Measurements from ENCODE around the gene SETD7. TPM values are rescaled to one million over a fixed set of nuclear protein-coding genes. Genes with fewer than 3 reads are reported as not detected.
A peak's percentile ranks its signal among the peaks of the same experiment; 100 is the strongest.

Gene SETD7
- total RNA-seq, 2 experiments from 2014 or later = 12.4 to 12.5 TPM

DNA sequence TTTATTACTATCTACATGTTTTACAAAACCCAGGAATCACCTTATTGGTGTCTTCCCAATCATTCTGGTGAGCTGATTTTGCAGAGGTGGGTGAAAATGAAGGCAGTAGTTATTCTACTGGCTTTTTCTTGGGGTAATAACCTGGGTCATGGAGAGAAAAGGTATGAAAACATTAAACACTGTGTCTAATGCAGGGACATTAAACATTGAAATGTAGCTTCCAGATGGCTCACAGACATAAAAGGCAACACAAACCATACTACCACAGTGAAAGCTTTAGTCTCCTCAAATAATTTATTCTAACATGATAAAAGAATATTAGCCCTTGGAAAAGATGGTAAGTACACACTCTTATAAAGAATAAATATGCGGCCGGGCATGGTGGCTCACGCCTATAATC, 8.0 kb downstream of the SETD7 start:
- intact Hi-C loops (cut with DNase I, micrococcal nuclease) = no loop called here
- no peaks in the 10 kb centered on the region for H3K9me3 Mint-ChIP-seq (ENCODE audit: low read depth)
- no peak overlapping the region for H3K27ac Mint-ChIP-seq
- no peak overlapping the region for H3K4me3 Mint-ChIP-seq
- ChIA-PET POLR2A (no interaction called here), CTCF (interaction anchor here (0.9 kb wide), 1 partner anchor 17 kb away, joined by 3 read pairs; no protein-coding TSS in a partner anchor)
- peaks cover 27% of the 10 kb centered on the region for H3K36me3 Mint-ChIP-seq (ENCODE audit: low read depth)
- no peaks in the 10 kb centered on the region for H3K27me3 Mint-ChIP-seq
- DNase-seq (no peak), ATAC-seq (no peak)
- H3K4me1 Mint-ChIP-seq = peaks cover 5% of the 10 kb centered on the region

DNA sequence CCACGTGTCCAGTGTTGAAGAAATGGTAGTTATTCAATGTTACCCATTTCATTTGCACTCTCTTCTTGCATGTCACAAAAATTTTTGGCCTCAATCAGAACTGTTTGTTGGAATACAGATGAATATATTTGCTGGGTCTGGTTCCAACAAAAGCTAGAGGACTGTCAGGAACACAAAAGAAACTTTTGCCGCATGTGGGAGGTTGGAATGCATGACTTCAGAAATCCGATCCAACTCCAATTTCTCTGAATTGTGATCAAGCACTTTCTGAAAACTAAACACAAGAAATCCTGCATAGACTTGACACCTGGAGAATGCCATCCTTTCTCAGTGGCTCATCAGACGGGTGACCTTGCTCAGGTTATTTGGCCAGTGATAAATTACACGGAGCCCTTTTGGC, 15.4 kb downstream of the SETD7 start:
- Mint-ChIP-seq H3K4me3 (no peak overlapping the region), H3K27ac (no peak overlapping the region), H3K4me1 (peaks cover 1% of the 10 kb centered on the region), H3K27me3 (no peaks in the 10 kb centered on the region), H3K36me3 (ENCODE audit: low read depth) (peaks cover 21% of the 10 kb centered on the region), H3K9me3 (ENCODE audit: low read depth) (no peaks in the 10 kb centered on the region)
- intact Hi-C loops (cut with DNase I, micrococcal nuclease) = no loop called here
- ChIA-PET CTCF (no interaction called here), POLR2A (no interaction called here)
- ATAC-seq (no peak), DNase-seq (no peak)

DNA sequence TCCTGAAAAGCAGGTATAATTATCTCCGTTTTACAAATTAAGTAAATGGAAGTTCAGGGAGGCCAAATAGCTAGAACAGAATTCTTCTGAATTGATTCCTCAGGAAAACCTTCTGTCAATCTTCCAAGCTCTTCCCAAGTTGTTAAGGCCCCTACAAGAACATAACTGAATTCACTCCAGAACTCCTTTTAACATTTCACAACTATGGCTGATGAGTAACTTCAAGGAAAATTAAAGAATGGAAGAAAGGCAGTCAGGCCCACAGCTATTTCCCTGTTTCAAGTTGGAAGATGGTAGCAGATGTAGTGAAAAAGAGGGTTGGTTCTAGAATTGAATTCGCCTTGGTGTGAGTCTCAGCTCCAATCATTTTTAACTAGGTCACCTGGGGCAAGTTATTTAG, 15.9 kb downstream of the SETD7 start:
- intact Hi-C loops (cut with DNase I, micrococcal nuclease) = no loop called here
- H3K9me3 Mint-ChIP-seq (ENCODE audit: low read depth) = no peaks in the 10 kb centered on the region
- H3K4me3 Mint-ChIP-seq = no peak overlapping the region
- H3K27me3 Mint-ChIP-seq = no peaks in the 10 kb centered on the region
- peaks cover 20% of the 10 kb centered on the region for H3K36me3 Mint-ChIP-seq (ENCODE audit: low read depth)
- DNase-seq = no peak
- H3K27ac Mint-ChIP-seq = no peak overlapping the region
- POLR2A ChIA-PET = no interaction called here
- CTCF ChIA-PET = no interaction called here
- peaks cover 1% of the 10 kb centered on the region for H3K4me1 Mint-ChIP-seq
- no peak for ATAC-seq

DNA sequence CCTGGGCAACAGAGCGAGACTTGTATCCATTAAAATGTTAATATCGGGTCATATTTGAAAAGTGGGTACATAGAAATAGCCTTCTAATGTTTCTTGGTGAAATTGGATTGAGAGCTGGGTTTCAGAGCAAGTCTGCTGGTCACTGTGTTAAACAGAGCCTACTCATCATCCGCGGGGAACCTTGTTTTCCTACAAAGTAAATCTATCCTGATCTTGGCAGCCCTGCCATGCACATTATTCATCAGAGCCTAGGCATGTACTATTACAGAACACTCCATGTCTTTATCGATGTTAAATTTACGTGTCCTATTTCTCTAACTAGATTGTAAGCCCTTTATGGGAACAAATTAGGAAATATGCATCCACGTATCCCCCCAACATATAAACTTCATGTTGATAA, 18.7 kb downstream of the SETD7 start:
- H3K4me3 Mint-ChIP-seq = no peak overlapping the region
- no peaks in the 10 kb centered on the region for H3K27me3 Mint-ChIP-seq
- no peak overlapping the region for H3K27ac Mint-ChIP-seq
- ATAC-seq (no peak), DNase-seq (no peak)
- peaks cover 1% of the 10 kb centered on the region for H3K4me1 Mint-ChIP-seq
- H3K36me3 Mint-ChIP-seq (ENCODE audit: low read depth) = peaks cover 14% of the 10 kb centered on the region
- CTCF ChIA-PET = interaction anchor here (0.7 kb wide), 1 partner anchor 514 kb away, joined by 4 read pairs; no protein-coding TSS in a partner anchor
- H3K9me3 Mint-ChIP-seq (ENCODE audit: low read depth) = no peaks in the 10 kb centered on the region
- intact Hi-C loops (cut with DNase I, micrococcal nuclease) = no loop called here
- POLR2A ChIA-PET = no interaction called here

DNA sequence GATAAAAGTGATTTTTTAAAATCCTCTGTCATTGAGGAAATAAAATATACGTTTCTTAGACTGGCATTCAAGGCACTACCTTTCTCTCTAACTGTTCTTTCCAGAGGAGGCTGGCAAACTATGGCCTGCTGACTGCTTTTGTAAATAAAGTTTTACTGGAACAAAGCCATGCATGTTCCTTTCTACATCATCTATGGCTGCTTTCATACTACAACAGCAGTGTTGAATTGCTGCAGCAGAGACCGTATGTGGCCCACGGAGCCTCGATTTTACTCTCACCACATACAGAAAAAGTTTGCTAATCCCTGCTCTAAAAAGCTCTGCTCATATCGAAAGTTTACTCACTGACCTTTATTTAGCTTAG, 20.2 kb downstream of the SETD7 start:
- Mint-ChIP-seq H3K9me3 (ENCODE audit: low read depth) (no peaks in the 10 kb centered on the region), H3K27ac (no peak overlapping the region), H3K27me3 (no peaks in the 10 kb centered on the region), H3K36me3 (ENCODE audit: low read depth) (peaks cover 10% of the 10 kb centered on the region), H3K4me3 (no peak overlapping the region), H3K4me1 (peaks cover 1% of the 10 kb centered on the region)
- intact Hi-C loops (cut with DNase I, micrococcal nuclease) = no loop called here
- ChIA-PET CTCF (interaction anchor here (0.6 to 0.7 kb wide), 2 partner anchors 118 to 317 kb away, joined by 3 read pairs; no protein-coding TSS in a partner anchor), POLR2A (interaction anchor here (0.6 kb wide), 1 partner anchor 20 kb away, joined by 3 read pairs; the partner anchor contains the start of gene SETD7)
- DNase-seq (no peak), ATAC-seq (no peak)

DNA sequence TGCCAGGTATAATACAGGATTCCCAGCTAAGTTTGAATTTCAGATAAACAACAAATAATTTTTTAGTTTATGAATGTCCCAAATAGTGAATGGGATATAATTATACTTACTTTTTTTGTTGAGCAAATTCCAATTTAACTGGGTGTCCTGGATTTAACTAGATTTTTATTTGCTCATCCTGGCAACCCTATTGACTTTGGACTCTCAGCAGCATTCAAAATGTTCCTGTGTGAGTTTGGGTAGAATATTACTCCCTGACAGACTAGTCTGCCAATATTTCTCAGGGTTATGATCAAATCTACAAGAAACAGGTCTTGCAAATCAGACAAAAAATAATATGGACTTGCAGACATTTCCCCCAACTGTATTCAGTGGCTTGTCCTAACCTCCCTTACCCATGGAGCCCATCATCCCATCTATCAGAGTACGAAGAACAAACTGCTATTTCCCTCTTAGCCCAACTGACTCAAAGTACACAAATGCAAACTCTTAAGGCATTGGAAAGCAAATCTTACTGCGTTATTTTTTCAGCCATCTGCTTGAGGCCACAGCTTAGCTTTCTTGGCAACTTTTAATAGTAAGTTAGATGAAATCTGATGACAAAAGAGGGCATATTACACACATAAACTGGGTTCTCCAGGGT, 20.7 kb downstream of the SETD7 start:
- Mint-ChIP-seq H3K4me1 (peaks cover 1% of the 10 kb centered on the region), H3K36me3 (ENCODE audit: low read depth) (peaks cover 10% of the 10 kb centered on the region), H3K4me3 (no peak overlapping the region), H3K9me3 (ENCODE audit: low read depth) (no peaks in the 10 kb centered on the region), H3K27ac (no peak overlapping the region), H3K27me3 (no peaks in the 10 kb centered on the region)
- POLR2A ChIA-PET = interaction anchor here (0.7 kb wide), 1 partner anchor 48 kb away, joined by 4 read pairs; no protein-coding TSS in a partner anchor
- DNase-seq (no peak), ATAC-seq (no peak)
- CTCF ChIA-PET = interaction anchor here (0.6 kb wide), 1 partner anchor 316 kb away, joined by 3 read pairs; no protein-coding TSS in a partner anchor
- intact Hi-C loops (cut with DNase I, micrococcal nuclease) = no loop called here

DNA sequence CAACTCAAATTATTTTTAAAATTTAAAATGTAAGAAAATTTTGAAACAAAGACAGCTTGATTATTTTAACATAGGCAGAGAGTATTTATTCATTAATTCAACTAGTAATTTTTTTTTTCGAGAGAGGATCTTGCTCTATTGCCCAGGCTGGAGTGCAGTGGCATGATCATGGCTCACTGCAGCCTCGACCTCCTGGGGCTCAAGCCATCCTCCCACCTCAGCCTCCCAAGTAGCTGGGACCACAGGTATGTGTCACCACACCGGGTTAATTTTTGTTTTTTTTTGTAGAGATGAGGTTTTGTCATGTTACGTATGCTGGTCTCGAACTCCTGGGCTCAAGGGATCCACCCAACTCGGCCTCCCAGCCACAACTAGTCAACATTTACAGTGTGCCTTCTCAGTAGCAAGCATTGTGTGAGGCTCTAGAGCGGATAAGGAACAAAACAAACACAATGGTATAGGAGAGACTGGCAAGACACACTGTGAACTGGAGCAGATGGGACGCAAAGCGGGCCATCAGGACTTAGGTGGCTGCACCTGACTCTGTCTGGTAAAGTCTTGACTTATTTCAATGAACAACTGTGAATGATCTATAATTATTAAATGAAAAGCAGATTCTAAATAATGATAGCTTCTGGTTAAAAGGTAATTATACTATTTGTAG, 21.6 kb downstream of the SETD7 start:
- Mint-ChIP-seq H3K4me3 (no peak overlapping the region), H3K9me3 (ENCODE audit: low read depth) (no peaks in the 10 kb centered on the region), H3K27me3 (no peaks in the 10 kb centered on the region), H3K27ac (no peak overlapping the region), H3K36me3 (ENCODE audit: low read depth) (peaks cover 10% of the 10 kb centered on the region), H3K4me1 (peaks cover 1% of the 10 kb centered on the region)
- POLR2A ChIA-PET = no interaction called here
- intact Hi-C loops (cut with DNase I, micrococcal nuclease) = no loop called here
- CTCF ChIA-PET = no interaction called here
- no peak for DNase-seq
- ATAC-seq = no peak

DNA sequence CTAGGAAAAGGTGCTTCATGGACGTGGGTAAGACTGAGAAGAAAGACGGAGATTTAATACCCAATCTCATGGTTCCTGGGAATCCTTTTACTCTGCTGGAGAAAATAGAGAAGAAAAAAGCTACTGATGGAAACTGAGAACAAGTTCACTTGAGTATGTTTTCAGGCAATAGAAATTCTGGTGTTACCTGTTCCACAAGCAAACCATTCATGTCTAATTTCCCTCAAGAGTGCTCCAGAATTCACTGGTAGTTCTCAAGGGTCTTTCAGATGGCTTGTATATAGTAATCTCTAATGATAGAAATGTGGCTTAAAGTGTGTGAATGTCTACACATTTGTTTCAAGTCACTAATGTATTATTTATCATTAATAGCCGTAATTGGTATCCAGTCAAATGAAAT, 22.5 kb downstream of the SETD7 start:
- intact Hi-C loops (cut with DNase I, micrococcal nuclease) = loop anchor here in 1 of 2 experiments (2.0 kb wide), 1 partner anchor 503 kb away; no protein-coding TSS in a partner anchor
- Mint-ChIP-seq H3K4me3 (no peak overlapping the region), H3K36me3 (ENCODE audit: low read depth) (peaks cover 16% of the 10 kb centered on the region), H3K27me3 (no peaks in the 10 kb centered on the region), H3K27ac (no peak overlapping the region), H3K4me1 (peaks cover 1% of the 10 kb centered on the region), H3K9me3 (ENCODE audit: low read depth) (no peaks in the 10 kb centered on the region)
- DNase-seq (no peak), ATAC-seq (no peak)
- ChIA-PET POLR2A (no interaction called here), CTCF (no interaction called here)

DNA sequence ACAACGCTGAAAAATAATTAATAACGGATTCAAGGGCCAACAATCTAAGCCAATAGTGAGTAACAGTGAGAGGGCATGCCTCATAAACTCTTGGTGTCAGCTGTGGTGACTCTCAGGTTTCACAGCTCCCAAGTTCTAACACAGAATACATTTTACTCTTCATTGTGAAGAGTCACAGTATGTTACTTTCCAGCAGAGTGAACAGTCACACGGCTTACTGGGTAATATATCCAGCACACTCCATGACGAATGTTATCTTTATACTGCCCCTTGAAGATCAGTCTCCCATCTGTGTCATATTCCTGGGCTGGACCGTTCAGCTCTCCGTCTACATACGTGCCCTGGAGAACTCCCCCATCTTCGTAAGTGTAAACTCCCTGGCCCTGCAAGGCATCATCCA, 23.1 kb downstream of the SETD7 start:
- no peak overlapping the region for H3K4me3 Mint-ChIP-seq
- DNase-seq = no peak
- ChIA-PET CTCF (no interaction called here), POLR2A (no interaction called here)
- H3K9me3 Mint-ChIP-seq (ENCODE audit: low read depth) = no peaks in the 10 kb centered on the region
- H3K36me3 Mint-ChIP-seq (ENCODE audit: low read depth) = peaks cover 20% of the 10 kb centered on the region
- no peak overlapping the region for H3K27ac Mint-ChIP-seq
- peaks cover 1% of the 10 kb centered on the region for H3K4me1 Mint-ChIP-seq
- intact Hi-C loops (cut with DNase I, micrococcal nuclease) = loop anchor here in 1 of 2 experiments (2.0 kb wide), 1 partner anchor 502 kb away; no protein-coding TSS in a partner anchor
- H3K27me3 Mint-ChIP-seq = no peaks in the 10 kb centered on the region
- ATAC-seq = no peak

DNA sequence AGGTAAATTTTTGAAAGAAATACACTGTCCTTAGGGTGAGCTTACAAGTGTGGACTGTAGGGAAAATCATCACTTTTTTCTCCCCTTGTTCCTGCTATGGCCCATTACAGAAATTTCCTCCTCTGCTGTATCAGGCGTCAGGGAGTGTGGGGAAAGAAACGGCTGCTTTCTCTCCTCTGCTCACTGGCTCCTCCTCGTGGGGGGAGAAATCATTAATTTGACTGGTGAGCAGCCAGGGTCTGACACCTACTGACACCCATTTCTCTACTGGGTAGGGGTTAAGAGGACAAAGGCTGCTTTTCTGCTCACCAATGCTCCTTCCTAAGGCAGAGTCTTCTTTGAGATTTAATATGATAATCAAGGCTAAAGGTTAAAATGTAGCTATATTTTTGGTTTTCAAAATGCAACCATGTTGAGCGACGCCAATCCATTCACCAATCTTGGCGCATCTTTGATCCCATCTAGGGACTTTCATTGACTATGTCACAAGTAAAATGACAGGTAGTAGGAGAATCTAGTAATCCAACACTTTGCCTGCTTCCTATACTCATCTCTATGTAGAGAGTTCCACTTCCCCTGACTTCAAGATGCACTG, 25.1 kb downstream of the SETD7 start:
- ATAC-seq (peak; percentile 68), DNase-seq (peak; percentile 71)
- Mint-ChIP-seq H3K27ac (no peak overlapping the region), H3K4me3 (no peak overlapping the region), H3K9me3 (ENCODE audit: low read depth) (no peaks in the 10 kb centered on the region), H3K36me3 (ENCODE audit: low read depth) (peaks cover 20% of the 10 kb centered on the region), H3K4me1 (no peaks in the 10 kb centered on the region), H3K27me3 (no peaks in the 10 kb centered on the region)
- intact Hi-C loops (cut with DNase I, micrococcal nuclease) = loop anchor here (1.0 kb wide), 1 partner anchor 115 kb away; no protein-coding TSS in a partner anchor
- ChIA-PET POLR2A (no interaction called here), CTCF (interaction anchor here (0.7 to 1.5 kb wide), 9 partner anchors 11 to 174 kb away, joined by 3 to 5 read pairs (median 3); no protein-coding TSS in a partner anchor)

DNA sequence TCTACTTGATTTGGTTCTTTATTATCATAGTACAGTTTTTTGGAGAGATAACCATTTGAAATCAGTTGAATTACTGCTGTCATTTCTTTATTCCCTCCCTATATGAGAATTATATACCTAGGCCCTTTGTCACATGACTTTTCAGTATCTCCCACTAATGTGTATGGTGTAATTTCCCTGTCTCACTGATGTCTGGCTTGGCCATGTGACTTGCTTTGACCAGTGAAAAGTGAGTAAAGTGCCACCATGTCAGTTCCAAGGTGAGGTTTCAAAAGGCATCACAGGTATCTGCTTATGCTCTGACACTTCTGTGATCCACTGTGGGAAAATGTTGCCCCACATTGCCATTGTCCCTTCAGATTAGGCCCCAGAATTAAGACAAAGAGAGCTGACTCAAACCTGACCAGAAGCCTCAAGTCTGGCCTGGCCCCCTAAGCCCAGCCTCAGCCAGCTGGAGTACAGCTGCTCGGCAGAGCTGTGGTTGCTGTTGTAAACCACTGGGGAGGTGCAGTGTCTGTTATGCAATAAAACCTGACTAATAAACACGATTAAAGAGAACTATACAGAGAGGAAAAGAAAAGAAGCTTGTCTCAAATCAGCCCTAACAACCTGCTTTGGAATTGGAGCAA, 27.5 kb downstream of the SETD7 start:
- Mint-ChIP-seq H3K36me3 (ENCODE audit: low read depth) (peaks cover 34% of the 10 kb centered on the region), H3K4me3 (no peak overlapping the region), H3K27ac (no peak overlapping the region), H3K4me1 (no peaks in the 10 kb centered on the region), H3K9me3 (ENCODE audit: low read depth) (no peaks in the 10 kb centered on the region), H3K27me3 (no peaks in the 10 kb centered on the region)
- intact Hi-C loops (cut with DNase I, micrococcal nuclease) = no loop called here
- ATAC-seq (peak; percentile 51), DNase-seq (no peak)
- POLR2A ChIA-PET = no interaction called here
- CTCF ChIA-PET = interaction anchor here (0.6 to 1.3 kb wide), 6 partner anchors 12 to 101 kb away, joined by 3 to 4 read pairs (median 4); no protein-coding TSS in a partner anchor
